NCI-H187 (cell line): ENCODE results near the gene NOX3.
"Not testable (repeated sequence)": the region's sequence is repeated elsewhere in the genome, so short reads cannot be mapped to it uniquely, and the experiment has no call there.

ENCODE experiments used
- DNase-seq, 2 experiments: peaks; one replicate each; lab custom pipeline; 2025; lab: John Stamatoyannopoulos, UW

NOX3 gene

DNA sequence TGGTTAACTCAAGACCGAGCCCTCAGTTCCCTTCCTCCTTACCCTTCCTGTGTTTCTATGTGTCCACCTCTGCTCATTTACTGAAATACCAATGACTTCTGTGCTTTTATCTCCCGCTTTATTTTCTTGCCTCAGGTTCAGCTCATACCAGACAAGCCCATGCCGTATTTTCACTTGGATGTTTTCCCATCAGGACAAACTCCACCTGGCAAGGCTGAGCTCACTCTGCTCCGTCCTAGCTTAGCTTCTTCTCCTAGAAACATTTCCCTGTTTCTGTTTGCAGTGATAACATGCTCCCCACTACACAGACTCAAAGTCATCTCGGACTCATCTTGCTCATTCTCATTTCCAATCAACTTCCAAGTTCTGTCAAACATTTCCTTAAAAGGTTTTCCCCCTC is 84.4 kb downstream of the NOX3 start:
- DNase-seq: no peak

- no peak for DNase-seq
Observed at GRCh38 chr6:155366325-155366724, 89.3 kb downstream of the NOX3 start.

GRCh38 chr6:155364844-155365437 is 90.7 kb downstream of the NOX3 start:
- no peak for DNase-seq

GRCh38 chr6:155364021-155364420 is 91.6 kb downstream of the NOX3 start:
- not testable (repeated sequence) for DNase-seq

- not testable (repeated sequence) for DNase-seq
Observed at GRCh38 chr6:155362968-155363632, 92.5 kb downstream of the NOX3 start.

- DNase-seq: no peak
Observed at GRCh38 chr6:155354167-155354566, 101.5 kb downstream of the NOX3 start.

- DNase-seq: no peak
Observed at GRCh38 chr6:155352811-155353210, 102.8 kb downstream of the NOX3 start.

DNA sequence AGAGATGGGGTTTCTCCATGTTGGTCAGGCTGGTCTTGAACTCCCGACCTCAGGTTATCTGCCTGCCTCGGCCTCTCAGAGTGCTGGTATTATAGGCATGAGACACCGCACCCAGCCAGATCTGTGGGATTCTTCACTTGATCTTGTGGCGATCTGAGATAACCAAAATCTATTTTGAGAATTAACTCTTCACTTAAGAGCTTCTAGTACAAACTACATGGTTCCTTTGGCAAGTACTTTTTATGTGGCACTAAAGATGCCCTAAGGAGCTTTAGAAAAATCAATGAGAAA is 103.6 kb downstream of the NOX3 start:
- DNase-seq: no peak

DNA sequence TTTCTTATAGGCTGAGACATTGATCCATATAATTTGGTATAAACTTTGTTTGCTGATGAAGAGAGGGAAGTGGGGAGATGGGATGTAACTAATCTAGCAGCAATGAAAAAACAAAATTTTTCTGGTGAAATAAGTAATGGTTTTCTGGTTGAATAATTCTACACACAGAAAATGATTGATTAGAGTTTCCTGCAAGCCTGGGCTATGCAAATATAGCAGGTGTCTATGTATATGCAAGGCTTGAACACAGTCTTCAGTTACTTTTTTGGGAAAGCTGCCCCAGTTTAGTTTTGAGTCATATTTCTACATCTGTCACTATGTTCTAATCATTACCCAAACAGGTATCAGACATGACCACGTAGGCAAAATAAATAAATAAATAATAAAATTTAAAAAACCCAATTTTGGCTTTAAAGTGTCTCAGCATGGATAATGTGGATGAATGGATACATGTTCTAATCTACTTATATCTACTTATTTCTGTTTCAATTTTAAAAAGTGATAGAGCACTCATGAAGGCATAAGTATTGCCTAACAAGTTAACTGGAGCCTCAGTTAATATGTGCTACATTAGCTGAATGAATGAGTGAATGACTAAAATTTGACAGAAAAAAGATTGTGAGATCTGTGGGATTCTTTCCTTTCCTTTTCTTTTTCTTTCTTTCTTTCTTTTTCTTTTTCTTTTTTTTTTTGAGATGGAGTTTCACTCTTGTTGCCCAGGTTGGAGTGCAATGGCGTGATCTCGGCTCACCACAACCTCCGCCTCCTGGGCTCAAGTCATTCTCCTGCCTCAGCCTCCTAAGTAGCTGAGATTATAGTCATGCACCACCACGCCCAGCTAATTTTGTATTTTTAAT is 104.1 kb downstream of the NOX3 start:
- DNase-seq: no peak

- no peak for DNase-seq
Observed at GRCh38 chr6:155349956-155350355, 105.7 kb downstream of the NOX3 start.

DNA sequence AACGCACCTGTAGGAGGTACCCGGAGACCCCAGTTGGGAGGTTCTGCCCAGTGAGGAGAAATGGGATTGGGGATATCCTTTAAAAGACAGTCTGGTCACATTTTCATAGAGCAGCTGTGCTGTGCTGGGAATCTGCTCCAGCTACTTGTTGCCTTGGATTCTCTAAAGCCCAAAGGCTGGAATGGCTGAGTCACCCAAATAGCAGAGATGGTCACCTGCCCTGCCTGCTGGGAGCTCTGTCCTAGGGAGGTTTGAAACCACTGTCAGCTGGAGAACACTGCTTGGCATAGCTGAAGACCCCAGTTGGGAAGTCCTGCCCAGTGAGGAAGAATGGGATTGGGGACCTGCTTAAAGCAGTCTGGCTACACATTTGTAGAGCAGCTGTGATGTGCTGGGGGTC is 106.5 kb downstream of the NOX3 start:
- DNase-seq: no peak

GRCh38 chr6:155347800-155348199 is 107.8 kb downstream of the NOX3 start:
- DNase-seq: no peak

DNA sequence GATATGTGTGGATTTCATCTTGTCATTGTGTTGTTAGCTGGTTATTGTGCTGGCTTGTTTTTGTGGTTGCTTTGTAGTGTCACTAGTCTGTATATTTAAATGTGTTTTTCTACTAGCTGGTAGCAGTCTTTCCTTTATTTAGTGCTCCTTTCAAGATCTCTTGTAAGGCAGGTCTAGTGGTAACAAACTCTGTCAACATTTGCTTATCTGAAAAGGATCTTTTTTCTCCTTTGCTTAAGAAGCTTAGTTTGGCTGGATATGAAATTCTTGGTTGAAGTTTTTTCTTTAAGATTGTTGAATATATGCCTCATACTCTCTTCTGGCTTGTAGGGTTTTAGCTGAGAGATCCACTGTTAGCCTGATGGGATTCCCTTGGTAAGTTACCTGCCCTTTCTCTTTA is 108.7 kb downstream of the NOX3 start:
- DNase-seq: no peak
